Measurements from ENCODE around the gene BACH2.

- no peak for TF ChIP-seq CTCF (IDR thresholded peaks at IDR 0.05)
- TF ChIP-seq POLR2A (IDR thresholded peaks at IDR 0.05): no peak
Observed at GRCh38 chr6:90078513-90079289, 217.9 kb downstream of the BACH2 start.
